ENCODE results near the gene PLEKHH1.

The PLEKHH1 gene

DNA sequence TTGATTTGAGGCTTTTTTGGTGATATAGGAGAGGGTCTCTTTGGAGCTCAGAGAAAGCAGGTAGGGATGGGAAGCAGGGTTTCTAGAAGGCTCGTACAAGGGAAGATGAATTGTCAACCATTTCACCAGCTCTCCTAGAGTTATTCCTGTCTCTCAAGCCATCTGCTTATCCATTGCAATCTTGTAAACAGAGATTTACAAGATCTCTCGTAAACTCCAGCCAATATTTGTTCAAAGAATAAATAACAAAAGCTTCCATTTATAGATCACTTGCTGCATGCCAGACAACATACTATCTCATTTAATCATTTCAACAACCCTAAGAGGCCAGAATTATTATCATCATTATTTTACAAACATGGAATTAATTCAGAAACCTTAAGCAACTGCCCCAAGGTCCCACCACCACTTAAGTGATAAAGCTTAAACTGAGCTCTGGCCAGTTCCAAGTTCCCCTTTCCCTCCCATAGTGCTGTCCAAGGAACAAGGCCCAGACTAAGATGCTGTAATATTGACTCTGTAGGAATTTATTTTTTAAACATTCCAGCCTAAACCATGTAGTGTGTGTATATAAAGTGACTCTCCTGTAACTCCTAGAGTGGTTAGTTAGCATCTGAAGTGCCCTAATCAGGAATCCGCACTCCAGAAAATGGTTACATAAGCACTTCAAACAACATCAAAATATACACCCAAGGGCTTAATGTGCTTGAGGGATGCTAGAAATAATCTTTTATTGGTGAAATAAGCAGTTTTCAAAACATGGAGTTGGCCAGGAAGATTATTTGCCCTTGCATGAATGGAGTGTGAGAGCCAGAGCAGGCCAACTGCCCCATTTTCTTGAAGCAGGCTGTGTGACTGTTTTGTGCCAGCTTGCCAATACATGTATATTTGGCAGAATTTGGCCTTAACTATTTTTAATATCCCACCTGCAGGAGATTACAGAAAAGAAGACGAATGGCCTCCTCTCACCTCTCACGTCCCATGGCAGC, 2.8 kb upstream of the PLEKHH1 start:
- H3K4me3 ChIP-seq (ENCODE audit: low read depth, low read length), result no peak overlapping the region
- ChIA-PET CTCF (interaction anchor here (0.6 to 6.5 kb wide), 10 partner anchors 16 to 174 kb away, joined by 3 to 49 read pairs (median 4); partner anchors contain the start of gene PIGH), POLR2A (interaction anchor here (1.2 kb wide), 1 partner anchor 35 kb away, joined by 7 read pairs; no protein-coding TSS in a partner anchor)
- H3K36me3 ChIP-seq (ENCODE audit: control insufficient read depth in 2 of 2, insufficient read depth in 1 of 2, low read length in 2 of 2), result no peaks in the 10 kb centered on the region
- no peak overlapping the region for H3K27ac ChIP-seq (ENCODE audit: extremely low read depth, low read depth, low read length)
- no peaks in the 10 kb centered on the region for H3K9me3 ChIP-seq (ENCODE audit: control insufficient read depth, insufficient read depth, low read depth, low read length)
- H3K4me1 ChIP-seq (ENCODE audit: control insufficient read depth, insufficient read depth, low read length), result no peaks in the 10 kb centered on the region
- TF ChIP-seq ZNF664 (tag by site-specific recombination; IDR thresholded peaks at IDR 0.05), result peak; percentile 91
- no peak for TF ChIP-seq ZNF610 (tag by site-specific recombination; IDR thresholded peaks at IDR 0.05; ENCODE audit: borderline replicate concordance)

DNA sequence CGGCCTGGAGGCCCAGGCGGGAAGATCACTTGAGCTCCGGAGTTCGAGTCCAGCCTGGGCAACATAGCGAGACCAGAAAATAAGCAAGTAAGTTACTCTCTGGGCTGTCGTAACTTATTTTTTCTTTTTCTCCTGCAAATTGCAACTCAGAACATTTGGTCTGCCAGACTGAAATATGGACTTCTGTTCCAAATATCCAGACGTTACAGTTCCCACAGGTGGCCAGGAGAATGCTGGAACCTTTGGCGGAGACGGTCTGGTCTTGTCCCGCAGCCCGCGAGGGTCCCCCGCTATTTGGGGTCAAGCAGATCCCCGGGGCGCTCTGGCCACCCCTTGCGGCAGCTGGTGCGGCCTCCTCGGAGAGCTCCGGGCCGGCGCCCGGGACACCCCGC, 488 bp upstream of the PLEKHH1 start:
- H3K4me1 ChIP-seq (ENCODE audit: control insufficient read depth, insufficient read depth, low read length), result no peaks in the 10 kb centered on the region
- H3K27ac ChIP-seq (ENCODE audit: extremely low read depth, low read depth, low read length), result peak overlapping the region; percentile 94
- ChIA-PET POLR2A (interaction anchor here (1.0 to 2.7 kb wide), 10 partner anchors 9 to 172 kb away, joined by 3 to 13 read pairs (median 4); partner anchors contain the start of genes PIGH and RDH11), CTCF (interaction anchor here (1.0 to 2.8 kb wide), 3 partner anchors 10 to 173 kb away, joined by 3 to 20 read pairs (median 4); partner anchors contain the start of genes ATP6V1D and EIF2S1)
- no peaks in the 10 kb centered on the region for H3K9me3 ChIP-seq (ENCODE audit: control insufficient read depth, insufficient read depth, low read depth, low read length)
- H3K36me3 ChIP-seq (ENCODE audit: control insufficient read depth in 2 of 2, insufficient read depth in 1 of 2, low read length in 2 of 2), result no peaks in the 10 kb centered on the region
- H3K4me3 ChIP-seq (ENCODE audit: low read depth, low read length), result peak overlapping the region; percentile 71
- TF ChIP-seq ZNF645 (tag by site-specific recombination; IDR thresholded peaks at IDR 0.05) (no peak), ZNF24 (tag by site-specific recombination; IDR thresholded peaks at IDR 0.05) (0 out of 2 replicates have a peak, but pooled peaks have one; percentile 20), ZNF16 (tag by site-specific recombination; IDR thresholded peaks at IDR 0.05; ENCODE audit: low read depth) (no peak), ZFP37 (tag by site-specific recombination; IDR thresholded peaks at IDR 0.05) (0 out of 2 replicates have a peak, but pooled peaks have one; percentile 36), ZNF677 (tag by site-specific recombination; IDR thresholded peaks at IDR 0.05) (no peak), ZNF600 (tag by site-specific recombination; IDR thresholded peaks at IDR 0.05) (peak; percentile 64), ZBTB20 (tag by site-specific recombination; IDR thresholded peaks at IDR 0.05) (peak; percentile 82), ZNF138 (tag by site-specific recombination; IDR thresholded peaks at IDR 0.05; ENCODE audit: borderline replicate concordance) (no peak), GLI2 (tag by site-specific recombination; IDR thresholded peaks at IDR 0.05; ENCODE audit: borderline replicate concordance, low read depth) (no peak), ZFP69B (tag by site-specific recombination; IDR thresholded peaks at IDR 0.05) (no peak), ZNF549 (tag by site-specific recombination; IDR thresholded peaks at IDR 0.05) (no peak), ZNF335 (tag by site-specific recombination; conservative IDR thresholded peaks at IDR 0.05) (peak; percentile 98), SP7 (tag by site-specific recombination; IDR thresholded peaks at IDR 0.05) (peak; percentile 50; the same call in 1 of the 2 replicates), ZNF394 (tag by site-specific recombination; IDR thresholded peaks at IDR 0.05; ENCODE audit: borderline replicate concordance) (peak; percentile 9; the same call in 1 of the 2 replicates), ZNF843 (tag by site-specific recombination; IDR thresholded peaks at IDR 0.05) (0 out of 2 replicates have a peak, but pooled peaks have one; percentile 33), ZNF670 (tag by site-specific recombination; IDR thresholded peaks at IDR 0.05; ENCODE audit: low read depth) (no peak), CTCF (tag by site-specific recombination; IDR thresholded peaks at IDR 0.05) (no peak), SCRT1 (tag by site-specific recombination; IDR thresholded peaks at IDR 0.05; ENCODE audit: borderline replicate concordance) (0 out of 2 replicates have a peak, but pooled peaks have one; percentile 11)
- TF ChIP-seq, protein P1, sequence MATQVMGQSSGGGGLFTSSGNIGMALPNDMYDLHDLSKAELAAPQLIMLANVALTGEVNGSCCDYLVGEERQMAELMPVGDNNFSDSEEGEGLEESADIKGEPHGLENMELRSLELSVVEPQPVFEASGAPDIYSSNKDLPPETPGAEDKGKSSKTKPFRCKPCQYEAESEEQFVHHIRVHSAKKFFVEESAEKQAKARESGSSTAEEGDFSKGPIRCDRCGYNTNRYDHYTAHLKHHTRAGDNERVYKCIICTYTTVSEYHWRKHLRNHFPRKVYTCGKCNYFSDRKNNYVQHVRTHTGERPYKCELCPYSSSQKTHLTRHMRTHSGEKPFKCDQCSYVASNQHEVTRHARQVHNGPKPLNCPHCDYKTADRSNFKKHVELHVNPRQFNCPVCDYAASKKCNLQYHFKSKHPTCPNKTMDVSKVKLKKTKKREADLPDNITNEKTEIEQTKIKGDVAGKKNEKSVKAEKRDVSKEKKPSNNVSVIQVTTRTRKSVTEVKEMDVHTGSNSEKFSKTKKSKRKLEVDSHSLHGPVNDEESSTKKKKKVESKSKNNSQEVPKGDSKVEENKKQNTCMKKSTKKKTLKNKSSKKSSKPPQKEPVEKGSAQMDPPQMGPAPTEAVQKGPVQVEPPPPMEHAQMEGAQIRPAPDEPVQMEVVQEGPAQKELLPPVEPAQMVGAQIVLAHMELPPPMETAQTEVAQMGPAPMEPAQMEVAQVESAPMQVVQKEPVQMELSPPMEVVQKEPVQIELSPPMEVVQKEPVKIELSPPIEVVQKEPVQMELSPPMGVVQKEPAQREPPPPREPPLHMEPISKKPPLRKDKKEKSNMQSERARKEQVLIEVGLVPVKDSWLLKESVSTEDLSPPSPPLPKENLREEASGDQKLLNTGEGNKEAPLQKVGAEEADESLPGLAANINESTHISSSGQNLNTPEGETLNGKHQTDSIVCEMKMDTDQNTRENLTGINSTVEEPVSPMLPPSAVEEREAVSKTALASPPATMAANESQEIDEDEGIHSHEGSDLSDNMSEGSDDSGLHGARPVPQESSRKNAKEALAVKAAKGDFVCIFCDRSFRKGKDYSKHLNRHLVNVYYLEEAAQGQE (tag by site-specific recombination; IDR thresholded peaks at IDR 0.05), result 0 out of 2 replicates have a peak, but pooled peaks have one; percentile 25
- TF ChIP-seq, protein P2, sequence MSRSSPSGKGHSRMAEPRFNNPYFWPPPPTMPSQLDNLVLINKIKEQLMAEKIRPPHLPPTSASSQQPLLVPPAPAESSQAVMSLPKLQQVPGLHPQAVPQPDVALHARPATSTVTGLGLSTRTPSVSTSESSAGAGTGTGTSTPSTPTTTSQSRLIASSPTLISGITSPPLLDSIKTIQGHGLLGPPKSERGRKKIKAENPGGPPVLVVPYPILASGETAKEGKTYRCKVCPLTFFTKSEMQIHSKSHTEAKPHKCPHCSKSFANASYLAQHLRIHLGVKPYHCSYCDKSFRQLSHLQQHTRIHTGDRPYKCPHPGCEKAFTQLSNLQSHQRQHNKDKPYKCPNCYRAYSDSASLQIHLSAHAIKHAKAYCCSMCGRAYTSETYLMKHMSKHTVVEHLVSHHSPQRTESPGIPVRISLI (tag by site-specific recombination; IDR thresholded peaks at IDR 0.05), result no peak
